HG03045 (cell line): ENCODE results near the gene SCYL1.
A peak's percentile ranks its signal among the peaks of the same experiment; 100 is the strongest.

Source experiments
- ATAC-seq: cut with Tn5 transposase; IDR thresholded peaks from one replicate; pipeline ENCODE4 v1.9.1; 2021; ENCODE audit warnings: mild to moderate bottlenecking, moderate library complexity; ENCODE audit not compliant: unreplicated experiment

SCYL1 gene

GRCh38 chr11:65551572-65552387 lies 26.9 kb downstream of the SCYL1 start:
- ATAC-seq: peak; percentile 41

- ATAC-seq: no peak
Observed at GRCh38 chr11:65552388-65552951, 27.6 kb downstream of the SCYL1 start.

GRCh38 chr11:65553301-65554001 lies 28.6 kb downstream of the SCYL1 start:
- ATAC-seq: no peak

GRCh38 chr11:65554057-65554818 lies 29.4 kb downstream of the SCYL1 start:
- no peak for ATAC-seq

GRCh38 chr11:65554842-65555430 lies 30.1 kb downstream of the SCYL1 start:
- no peak for ATAC-seq

DNA sequence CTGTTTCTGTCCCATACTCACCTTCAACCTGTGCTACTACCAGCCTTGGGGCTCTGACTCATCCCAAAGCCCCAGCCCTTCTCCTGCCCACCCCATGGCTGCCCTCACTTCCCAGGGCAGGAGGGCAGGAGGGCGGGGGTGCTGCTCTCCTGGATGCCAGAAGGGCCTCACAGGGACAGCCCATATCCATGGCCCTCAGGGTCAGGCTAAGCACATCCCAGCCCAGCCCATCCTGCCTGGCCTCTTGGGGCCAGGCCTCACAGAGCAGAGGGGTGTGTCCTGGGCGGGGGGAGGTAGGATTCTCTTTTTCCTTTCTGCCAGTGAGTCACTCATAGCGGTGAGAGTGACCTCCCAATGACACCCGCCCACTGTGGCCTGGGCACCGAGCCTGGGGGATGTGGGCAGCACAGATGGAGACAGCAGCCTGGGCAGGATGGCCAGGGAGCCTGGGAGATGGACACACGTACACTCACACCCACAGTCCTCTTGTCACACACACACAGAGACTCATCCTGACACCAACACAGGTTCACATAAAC lies 30.9 kb downstream of the SCYL1 start:
- no peak for ATAC-seq

- no peak for ATAC-seq
Observed at GRCh38 chr11:65556470-65557279, 31.8 kb downstream of the SCYL1 start.

GRCh38 chr11:65557280-65558001 lies 32.6 kb downstream of the SCYL1 start:
- no peak for ATAC-seq

DNA sequence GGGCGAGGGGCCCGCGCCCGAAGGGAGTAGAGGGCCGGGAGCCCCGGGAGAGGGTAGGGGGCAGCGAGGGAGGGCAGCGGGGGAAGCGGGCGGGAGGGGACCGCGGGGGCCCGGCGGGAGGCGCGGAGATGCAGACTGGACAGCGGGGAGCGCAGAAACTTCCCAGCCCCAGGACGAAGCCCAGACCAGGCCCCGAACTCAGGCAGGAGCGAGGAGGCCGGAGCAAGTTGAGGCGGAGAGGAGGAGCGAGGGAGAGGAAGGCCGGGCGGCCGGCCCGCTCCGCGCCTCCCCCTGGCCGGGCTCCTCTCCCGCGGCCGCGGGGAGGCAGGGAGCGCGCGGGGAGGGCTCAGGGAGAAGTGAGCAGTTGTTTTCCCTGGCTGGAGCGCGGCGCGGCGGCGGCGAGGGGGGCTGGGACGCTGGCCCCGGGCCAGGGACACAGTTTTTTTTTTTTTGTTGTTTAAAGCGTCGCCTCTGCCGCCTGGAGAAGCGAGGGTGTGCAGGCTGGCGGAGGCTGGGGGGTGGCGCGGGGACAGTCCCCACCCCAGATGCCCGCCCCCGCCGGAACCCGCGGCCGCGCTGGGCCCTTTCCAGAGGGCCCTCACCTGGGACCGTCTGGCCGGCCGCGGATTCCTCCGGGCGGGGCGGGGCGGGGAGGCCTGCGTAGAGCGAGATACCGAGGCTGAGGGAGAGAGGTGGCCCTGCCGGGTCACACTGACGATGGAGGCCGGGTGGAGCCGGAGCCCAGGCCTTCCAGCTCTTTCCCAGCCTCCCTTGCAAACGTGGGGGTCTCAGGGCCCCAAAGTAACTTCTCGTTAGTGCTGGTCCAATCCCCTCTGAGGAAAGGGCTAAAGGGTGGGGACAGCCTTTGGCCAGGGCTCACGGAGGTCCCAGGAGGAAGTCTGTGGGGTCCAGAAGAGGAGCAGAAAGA lies 33.4 kb downstream of the SCYL1 start, which contains the start of gene LTBP3:
LTBP3 (minus strand) TSS at position 358 of the 928 bp plus-strand sequence. CDS start 400 bp downstream, outside the sequence.
- ATAC-seq: no peak

- no peak for ATAC-seq
Observed at GRCh38 chr11:65558930-65559509, 34.1 kb downstream of the SCYL1 start.

- ATAC-seq: no peak
Observed at GRCh38 chr11:65559535-65559934, 34.7 kb downstream of the SCYL1 start.

GRCh38 chr11:65559951-65560537 lies 35.2 kb downstream of the SCYL1 start:
- no peak for ATAC-seq

DNA sequence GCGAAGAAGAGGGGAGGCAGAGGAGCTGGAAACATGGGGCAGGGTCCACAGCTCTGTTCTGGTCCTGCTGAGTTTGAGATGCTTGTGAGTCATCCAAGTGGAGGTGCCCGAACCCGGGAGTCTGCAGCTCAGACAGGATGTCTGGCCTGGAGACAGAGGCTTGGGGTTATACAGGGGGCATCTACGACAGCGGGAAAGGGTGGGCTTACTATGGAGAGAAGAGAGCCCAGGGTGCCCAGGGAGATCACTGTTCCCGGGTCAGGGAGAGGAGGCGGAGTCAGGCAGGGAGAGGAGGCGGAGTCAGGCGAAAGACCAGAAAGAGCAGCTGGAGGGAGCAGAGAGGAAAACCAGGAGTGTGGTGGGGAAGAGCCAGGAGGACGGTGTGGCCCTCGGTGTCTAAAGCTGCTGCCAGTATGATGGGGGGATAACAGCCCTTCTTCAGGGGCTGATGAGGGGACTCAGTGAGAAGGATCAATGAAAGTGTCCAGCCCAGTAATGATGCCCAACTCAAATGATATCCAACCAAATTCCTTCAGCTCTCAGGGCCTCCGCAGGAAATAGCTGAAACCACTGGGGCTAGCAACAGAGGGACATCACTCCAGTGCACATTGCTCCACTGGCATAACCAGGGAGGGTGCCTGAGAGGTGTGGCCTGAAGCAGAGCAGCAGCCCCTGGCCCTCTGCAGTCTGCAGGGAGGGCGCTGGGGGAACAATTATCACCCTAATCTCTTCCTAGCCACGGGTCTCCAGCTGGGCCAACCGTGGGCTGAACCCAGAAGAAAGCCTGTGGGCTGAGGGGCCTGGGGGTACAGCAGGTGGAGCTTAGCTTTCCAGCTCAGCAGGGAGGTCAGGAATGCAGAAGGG lies 35.9 kb downstream of the SCYL1 start:
- no peak for ATAC-seq

GRCh38 chr11:65562020-65562419 lies 37.1 kb downstream of the SCYL1 start:
- no peak for ATAC-seq

- no peak for ATAC-seq
Observed at GRCh38 chr11:65562788-65563187, 37.9 kb downstream of the SCYL1 start.

DNA sequence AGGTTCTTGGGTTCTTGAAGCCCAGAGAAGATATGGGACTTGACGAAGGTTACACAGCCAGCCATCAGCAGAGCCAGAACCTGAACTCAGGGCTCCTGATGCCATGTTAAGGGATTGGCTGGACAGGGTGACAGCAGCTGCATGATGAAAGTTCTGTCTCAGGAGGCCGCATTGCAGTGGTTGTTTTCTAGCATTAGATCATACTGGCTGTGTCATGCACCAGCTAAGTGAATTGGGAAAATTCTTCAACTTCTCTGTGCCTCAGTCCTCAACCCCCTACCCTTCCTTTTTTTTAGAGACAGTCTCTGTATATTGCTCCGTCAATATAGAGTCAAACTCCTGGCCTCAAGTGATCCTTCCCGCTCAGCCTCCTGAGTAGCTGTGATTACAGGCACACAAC lies 38.7 kb downstream of the SCYL1 start:
- no peak for ATAC-seq
